H1 (cell line): ENCODE measurements around the gene RBM5. TPM values are rescaled to one million over a fixed set of nuclear protein-coding genes. Genes with fewer than 3 reads are reported as not detected.

Source experiments
- CTCF ChIA-PET: fragments of 300-600 bp; sonication (Branson Sonifier 250); formaldehyde crosslinking; loops from one replicate; lab custom pipeline; 2021; ENCODE audit not compliant: partially characterized antibody; lab: Charles Lee
- POLR2A ChIA-PET: fragments of 300-600 bp; sonication (Branson Sonifier 250); formaldehyde crosslinking; loops from one replicate; lab custom pipeline; 2021; ENCODE audit warnings: inconsistent platforms; ENCODE audit not compliant: partially characterized antibody; lab: Charles Lee
- DNase-seq, 2 experiments: peaks; one replicate each; pipeline versions ENCODE4 v3.0.0 to v3.0.0-alpha.2; 2010 to 2022; ENCODE audit warnings: low spot score in 2 of 2, low read depth in 1 of 2, mixed read lengths in 1 of 2
- FAIRE-seq: peaks from 2 replicates; lab custom pipeline; 2011; peaks lifted over from hg19 to GRCh38; lab: Jason Lieb, UNC
- H2AFZ ChIP-seq: 2 replicates; pipeline ENCODE4 v1.8.1; 2012; ENCODE audit warnings: low read length, inconsistent platforms
- H2AK5ac ChIP-seq: 2 replicates; pipeline ENCODE4 v1.6.1; 2013; ENCODE audit warnings: low read depth, low read length
- H2BK120ac ChIP-seq: replicated peaks from 2 replicates; pipeline ENCODE3; 2013; ENCODE audit warnings: low read depth, low read length, inconsistent platforms
- H2BK12ac ChIP-seq: 2 replicates; pipeline ENCODE4 v1.6.1; 2013; ENCODE audit warnings: low read depth, low read length
- H2BK15ac ChIP-seq: 2 replicates; pipeline ENCODE4 v1.6.1; 2013; ENCODE audit warnings: low read length
- H2BK20ac ChIP-seq: 2 replicates; pipeline ENCODE4 v1.6.1; 2013; ENCODE audit warnings: low read length
- H2BK5ac ChIP-seq: 2 replicates; pipeline ENCODE4 v1.6.1; 2013; ENCODE audit warnings: low read depth, low read length
- H3K14ac ChIP-seq: 2 replicates; pipeline ENCODE4 v1.6.1; 2013; ENCODE audit warnings: inconsistent platforms; ENCODE audit not compliant: insufficient read length
- H3K18ac ChIP-seq: 2 replicates; pipeline ENCODE4 v1.6.1; 2013; ENCODE audit warnings: low read length; ENCODE audit errors: extremely low read depth
- H3K23ac ChIP-seq: 2 replicates; pipeline ENCODE4 v1.6.1; 2013; ENCODE audit warnings: inconsistent platforms; ENCODE audit not compliant: insufficient read length
- H3K23me2 ChIP-seq: 2 replicates; pipeline ENCODE4 v1.6.1; 2013; ENCODE audit warnings: low read depth, low read length
- H3K27ac ChIP-seq: 2 replicates; pipeline ENCODE4 v1.6.1; 2011; ENCODE audit warnings: low read depth, low read length, inconsistent platforms
- H3K27me3 ChIP-seq, 4 experiments: replicated peaks in 1 of 4; 1 replicate in 1 of 4; 2 replicates in 3 of 4; pipeline versions ENCODE4 v1.6.1 to v1.8.1; 2011 to 2013; ENCODE audit warnings: low read length in 3 of 4, mild to moderate bottlenecking in 3 of 4, inconsistent platforms in 2 of 4, mixed read lengths in 2 of 4, moderate library complexity in 1 of 4; ENCODE audit not compliant: control insufficient read depth in 3 of 4, insufficient read depth in 3 of 4; ENCODE audit errors: extremely low read depth in 1 of 4
- H3K36me3 ChIP-seq, 4 experiments: 2 replicates each; pipeline versions ENCODE4 v1.6.1 to v1.8.1; 2011 to 2013; ENCODE audit warnings: mild to moderate bottlenecking in 4 of 4, low read length in 3 of 4, moderate library complexity in 2 of 4, control low read depth in 1 of 4, inconsistent platforms in 1 of 4; ENCODE audit not compliant: insufficient read depth in 4 of 4, control insufficient read depth in 2 of 4
- H3K4ac ChIP-seq: replicated peaks from 2 replicates; pipeline ENCODE3; 2013; ENCODE audit warnings: low read length, low read depth, mixed read lengths, inconsistent platforms; ENCODE audit not compliant: insufficient read length
- H3K4me1 ChIP-seq, 4 experiments: replicated peaks in 1 of 4; 1 replicate in 1 of 4; 2 replicates in 3 of 4; pipeline versions ENCODE4 v1.6.1 to v1.8.1; 2011 to 2013; ENCODE audit warnings: low read length in 3 of 4, inconsistent platforms in 2 of 4, mixed read lengths in 1 of 4; ENCODE audit not compliant: insufficient read depth in 4 of 4, control insufficient read depth in 3 of 4
- H3K4me2 ChIP-seq, 2 experiments: 2 replicates each; pipeline versions ENCODE4 v1.6.1 to v1.8.1; 2011 to 2013; ENCODE audit warnings: low read depth in 2 of 2, low read length in 2 of 2, control low read depth in 1 of 2, inconsistent platforms in 1 of 2, mild to moderate bottlenecking in 1 of 2; ENCODE audit not compliant: insufficient read depth in 1 of 2
- H3K4me3 ChIP-seq, 4 experiments: fragments of 200-600, 300-600 bp in 1 of 4; sonication (generic), shearing (Covaris generic), sonication (Bioruptor Twin) in 1 of 4; 2 replicates each; pipeline versions ENCODE4 v1.5.1 to v1.8.1; 2011 to 2016; ENCODE audit warnings: low read length in 4 of 4, low read depth in 3 of 4, control low read depth in 2 of 4, inconsistent platforms in 2 of 4, mild to moderate bottlenecking in 2 of 4, mixed read lengths in 1 of 4, moderate library complexity in 1 of 4; ENCODE audit not compliant: insufficient read depth in 2 of 4; ENCODE audit errors: extremely low read depth in 1 of 4
- H3K56ac ChIP-seq: replicated peaks from 2 replicates; pipeline ENCODE3; 2013; ENCODE audit warnings: low read depth, mild to moderate bottlenecking, mixed read lengths, low read length, inconsistent platforms; ENCODE audit not compliant: insufficient read length
- H3K79me1 ChIP-seq: 2 replicates; pipeline ENCODE4 v1.6.1; 2013; ENCODE audit warnings: low read depth, low read length, control low read depth
- H3K79me2 ChIP-seq, 2 experiments: 2 replicates each; pipeline versions ENCODE4 v1.6.1 to v1.8.1; 2012 to 2013; ENCODE audit warnings: low read length in 2 of 2, mild to moderate bottlenecking in 2 of 2, inconsistent platforms in 1 of 2; ENCODE audit not compliant: insufficient read depth in 2 of 2, control insufficient read depth in 1 of 2
- H3K9ac ChIP-seq, 4 experiments: replicated peaks in 1 of 4; 1 replicate in 1 of 4; 2 replicates in 3 of 4; pipeline versions ENCODE4 v1.6.1 to v1.8.1; 2011 to 2013; ENCODE audit warnings: low read depth in 3 of 4, low read length in 3 of 4, control low read depth in 2 of 4, mild to moderate bottlenecking in 2 of 4, moderate library complexity in 2 of 4, inconsistent platforms in 1 of 4; ENCODE audit errors: extremely low read depth in 1 of 4
- H3K9me3 ChIP-seq, 2 experiments: 2 replicates each; pipeline versions ENCODE4 v1.6.1 to v1.8.1; 2012 to 2013; ENCODE audit warnings: mild to moderate bottlenecking in 2 of 2, moderate library complexity in 2 of 2, control low read depth in 1 of 2, inconsistent platforms in 1 of 2, low read depth in 1 of 2, low read length in 1 of 2, mixed read lengths in 1 of 2; ENCODE audit not compliant: insufficient read depth in 2 of 2
- H4K20me1 ChIP-seq, 2 experiments: replicated peaks in 1 of 2; 2 replicates each; pipeline versions ENCODE3 to v1.8.1; 2011 to 2013; ENCODE audit warnings: inconsistent platforms in 2 of 2, low read length in 2 of 2, mild to moderate bottlenecking in 1 of 2; ENCODE audit not compliant: insufficient read depth in 2 of 2, control insufficient read depth in 1 of 2
- H4K5ac ChIP-seq: 2 replicates; pipeline ENCODE4 v1.6.1; 2013; ENCODE audit warnings: low read length, low read depth, mixed read lengths, inconsistent platforms; ENCODE audit not compliant: insufficient read length
- H4K8ac ChIP-seq: 2 replicates; pipeline ENCODE4 v1.8.0; 2013; ENCODE audit warnings: mild to moderate bottlenecking, moderate library complexity, low read length, inconsistent platforms; ENCODE audit not compliant: insufficient read depth; ENCODE audit errors: extremely low read depth
- H4K91ac ChIP-seq: replicated peaks from 2 replicates; pipeline ENCODE3; 2013; ENCODE audit warnings: low read length, mixed read lengths, inconsistent platforms; ENCODE audit not compliant: insufficient read length
- CTBP2 ChIP-seq: IDR thresholded peaks from 2 replicates; pipeline ENCODE4 v1.7.0; 2011; ENCODE audit warnings: borderline replicate concordance, mild to moderate bottlenecking, moderate library complexity, mixed read lengths, low read length; ENCODE audit not compliant: insufficient read depth, insufficient read length
- GABPA ChIP-seq: IDR thresholded peaks from 2 replicates; pipeline ENCODE4 v1.6.1; 2011; ENCODE audit warnings: mild to moderate bottlenecking, low read length, moderate library complexity, borderline replicate concordance; ENCODE audit not compliant: insufficient read depth
- HDAC2 ChIP-seq, 2 experiments: fragments of 300-600 bp in 1 of 2; sonication (generic) in 1 of 2; IDR thresholded peaks; 2 replicates each; pipeline ENCODE4 v1.6.1; 2011 to 2012; ENCODE audit warnings: low read depth in 2 of 2, low read length in 2 of 2, mild to moderate bottlenecking in 2 of 2, moderate library complexity in 2 of 2, borderline replicate concordance in 1 of 2, inconsistent platforms in 1 of 2
- KDM1A ChIP-seq: fragments of 200-600, 300-600 bp; sonication (generic); IDR thresholded peaks from 2 replicates; pipeline ENCODE4 v1.7.1; 2016; ENCODE audit warnings: mild to moderate bottlenecking, low read length, borderline replicate concordance
- KDM5A ChIP-seq: fragments of 200-600 bp; IDR thresholded peaks from 2 replicates; pipeline ENCODE4 v1.7.1; 2012; ENCODE audit warnings: mild to moderate bottlenecking, low read length, inconsistent platforms, mixed read lengths
- MAFK ChIP-seq: IDR thresholded peaks from 2 replicates; pipeline ENCODE4 v1.6.1; 2012; ENCODE audit warnings: low read depth, mild to moderate bottlenecking, improper control_type of control experiment, low read length
- MAX ChIP-seq: IDR thresholded peaks from 2 replicates; pipeline ENCODE4 v1.6.1; 2012; ENCODE audit warnings: inconsistent platforms
- RFX5 ChIP-seq: IDR thresholded peaks from 2 replicates; pipeline ENCODE4 v1.6.1; 2011; ENCODE audit warnings: low read depth, low read length, improper control_type of control experiment, borderline replicate concordance
- SIRT6 ChIP-seq: IDR thresholded peaks from one replicate; pipeline ENCODE4 v1.7.1; 2012; ENCODE audit warnings: low read length, inconsistent platforms
- SP1 ChIP-seq: IDR thresholded peaks from 2 replicates; pipeline ENCODE4 v1.6.1; 2011; ENCODE audit warnings: low read depth, low read length
- SRF ChIP-seq: IDR thresholded peaks from 2 replicates; pipeline ENCODE4 v1.6.1; 2011; ENCODE audit warnings: mild to moderate bottlenecking, low read depth, low read length, moderate library complexity
- SUZ12 ChIP-seq: fragments of 200-600 bp; sonication (generic); IDR thresholded peaks from 2 replicates; pipeline ENCODE4 v1.6.1; 2012; ENCODE audit warnings: mild to moderate bottlenecking, inconsistent platforms, low read length, moderate library complexity, mixed read lengths
- TAF1 ChIP-seq: IDR thresholded peaks from 2 replicates; pipeline ENCODE4 v1.6.1; 2011; ENCODE audit warnings: mild to moderate bottlenecking, low read depth, low read length
- WGBS, 2 experiments: shearing (Covaris generic) in 1 of 2; methylation state at CpG; one replicate each; pipeline versions ENCODE4 v1.1.6 to v1.1.7; 2013 to 2015; ENCODE audit warnings: low lambda C conversion rate in 2 of 2, mixed read lengths in 2 of 2, inconsistent platforms in 1 of 2, low coverage in 1 of 2, missing lambda C conversion rate in 1 of 2; ENCODE audit not compliant: insufficient replicate concordance in 2 of 2, insufficient coverage in 1 of 2, insufficient read length in 1 of 2; ENCODE audit errors: extremely low coverage in 1 of 2, missing lambda C conversion rate in 1 of 2; 5-methylcytosine and 5-hydroxymethylcytosine counted together
- polyA plus RNA-seq, 7 experiments: library from polyadenylated mRNA; depleted of rRNA in 3 of 7; stranded (reverse) in 5 of 7; unstranded in 2 of 7; fragments of >200 nt in 5 of 7; fragments of 200-250 nt in 2 of 7; gene quantifications; 1 replicate in 5 of 7; 2 replicates in 1 of 7; 4 replicates in 1 of 7; pipeline versions ENCODE4 v1.2.1 to v1.2.3, GENCODE V29; 2011 to 2013; ENCODE audit warnings: missing spikeins in 2 of 7, mixed read lengths in 2 of 7
- total RNA-seq: library from RNA; stranded (reverse); fragmentation: NEBNext Ultra II Directional; extraction: Animal tissue kit (Norgen Biotek cat#: 25700); gene quantifications from 2 replicates; pipeline ENCODE4 v1.2.1, GENCODE V29; 2021

RBM5 gene
- total and polyA plus RNA-seq, 2 of the 8 experiments (the other 6 are each of a cell fraction or from before 2014, with no cell fraction given): 82.7 to 144 TPM

DNA sequence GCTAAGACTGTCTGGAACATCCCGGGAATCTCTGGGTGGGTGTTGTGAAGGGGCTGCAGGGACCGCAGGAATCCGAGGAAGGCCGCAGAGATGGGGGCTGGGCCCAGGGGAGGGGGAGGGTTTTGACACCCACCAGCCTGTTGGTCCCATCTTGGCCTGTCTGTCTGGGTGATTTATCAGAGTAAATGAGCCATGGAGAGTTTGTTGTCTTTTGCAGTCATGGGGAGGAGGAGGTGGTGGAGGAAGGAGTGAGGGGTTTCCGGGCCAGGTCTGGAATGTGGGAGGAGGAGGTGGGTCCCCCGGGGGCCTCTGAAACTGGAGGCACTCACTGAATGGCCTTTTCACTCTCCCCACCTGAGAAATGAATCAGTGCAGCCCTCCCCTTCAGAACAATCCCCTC lies 77.9 kb downstream of the RBM5 start:
- Histone ChIP-seq H3K23me2 (no peaks in the 10 kb centered on the region), H2AFZ (no peak overlapping the region), H2BK12ac (0 out of 2 replicates have a peak overlapping the region, but pooled peaks have one; percentile 40), H3K4ac (no peak overlapping the region), H3K27ac (no peak overlapping the region), H2BK120ac (no peak overlapping the region), H4K8ac (no peak overlapping the region), H3K4me3 (no peak overlapping the region), H3K14ac (no peak overlapping the region), H4K5ac (no peak overlapping the region), H3K18ac (no peak overlapping the region), H3K36me3 (peaks cover 4 to 11% (median 7%) of the 10 kb centered on the region in 4 experiments; a peak in 3 of 8 replicates), H3K27me3 (no peaks in the 10 kb centered on the region), H3K9ac (no peak overlapping the region), H3K9me3 (no peaks in the 10 kb centered on the region), H3K4me1 (peaks cover 0 to 28% (median 20%) of the 10 kb centered on the region in 4 experiments; a peak in 6 of 7 replicates), H3K79me2 (peaks cover 0 to 20% of the 10 kb centered on the region in 2 experiments; a peak in 3 of 4 replicates), H3K4me2 (peak overlapping the region in 1 of 2 experiments; percentile 15; a peak in 1 of 4 replicates), H2AK5ac (no peak overlapping the region), H3K56ac (no peak overlapping the region), H3K79me1 (peaks cover 30% of the 10 kb centered on the region), H4K20me1 (peaks cover 6 to 10% of the 10 kb centered on the region in 2 experiments), H2BK5ac (peak overlapping the region; percentile 37; the same call in 1 of the 2 replicates), H4K91ac (no peak overlapping the region), H2BK20ac (no peak overlapping the region), H2BK15ac (0 out of 2 replicates have a peak overlapping the region, but pooled peaks have one; percentile 75), H3K23ac (no peak overlapping the region)
- CTCF ChIA-PET: interaction anchor here (15.8 to 25.0 kb wide), 2 partner anchors 24 to 48 kb away, joined by 190 to 299 read pairs; partner anchors contain the start of gene GNAT1
- POLR2A ChIA-PET: interaction anchor here (1.4 to 3.3 kb wide), 4 partner anchors 8 to 45 kb away, joined by 3 to 19 read pairs (median 9); no protein-coding TSS in a partner anchor
- 69% methylated on average over 5 of the region's 6 CpGs; no CpG with 5 or more reads in 1 of the 2 experiments for WGBS, 2 experiments
- DNase-seq (no peak), FAIRE-seq (no peak)
- TF ChIP-seq MAX (no peak), GABPA (no peak), SIRT6 (no peak), RFX5 (no peak), TAF1 (no peak), CTBP2 (no peak), KDM5A (no peak), SUZ12 (no peak), HDAC2 (IDR thresholded peaks at IDR 0.05; ENCODE audit: borderline replicate concordance in 1 of 2, low read depth in 2 of 2, low read length in 2 of 2) (no peak), KDM1A (no peak), MAFK (no peak), SP1 (no peak), SRF (no peak)
